GM18867 (cell line): Measurements from ENCODE around the gene NACC2.

Experiments used
- ATAC-seq: cut with Tn5 transposase; IDR thresholded peaks from one replicate; pipeline ENCODE4 v1.9.1; 2021; ENCODE audit warnings: mild to moderate bottlenecking, moderate library complexity; ENCODE audit not compliant: unreplicated experiment

Gene NACC2

GRCh38 chr9:136095070-136096058, at the start of gene NACC2:
Gene NACC2 (minus strand): TSS chr9:136095289. CDS start chr9:136050521, 44,768 bp downstream.
- ATAC-seq = no peak

GRCh38 chr9:136144450-136144849, 49.4 kb upstream of the NACC2 start:
- no peak for ATAC-seq

DNA sequence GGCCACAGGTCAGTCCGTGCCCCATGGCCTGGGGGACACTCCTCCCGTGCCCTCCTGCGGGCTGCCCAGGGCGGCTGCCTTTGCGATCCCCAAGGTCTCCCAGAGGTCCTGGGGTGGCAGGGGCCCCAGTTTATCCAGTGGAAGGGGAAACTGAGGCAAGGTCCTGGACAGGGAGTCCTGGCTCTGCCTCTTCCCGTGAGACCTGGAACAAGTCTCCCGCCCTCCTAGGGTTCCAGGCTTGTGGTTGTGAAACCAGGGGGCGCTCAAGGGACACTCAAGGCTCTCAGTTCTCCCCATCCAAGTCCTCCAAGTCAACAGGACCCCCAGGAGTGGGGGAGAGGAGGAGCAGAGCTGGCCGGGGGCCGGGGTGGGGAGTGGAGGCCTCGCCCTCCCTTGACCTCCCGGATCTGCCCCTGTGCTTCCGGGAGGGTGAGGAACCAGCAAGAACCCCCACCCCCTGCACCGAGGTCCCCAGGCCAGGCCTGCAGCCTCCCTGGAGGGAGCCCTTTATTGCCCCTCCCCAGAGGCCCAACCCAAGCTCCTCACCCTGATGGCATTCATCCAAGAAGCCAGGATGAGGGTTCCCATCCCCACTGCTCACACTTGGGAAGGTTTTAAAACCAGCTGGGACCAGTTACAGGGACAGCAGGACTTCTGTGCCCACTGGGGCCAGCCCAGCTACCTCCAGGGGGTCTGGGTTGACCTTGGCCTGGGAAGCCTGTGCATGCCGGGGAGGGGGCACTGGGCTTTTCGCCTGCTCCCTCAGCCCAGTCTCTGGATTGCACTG, 48.3 kb upstream of the NACC2 start:
- no peak for ATAC-seq

DNA sequence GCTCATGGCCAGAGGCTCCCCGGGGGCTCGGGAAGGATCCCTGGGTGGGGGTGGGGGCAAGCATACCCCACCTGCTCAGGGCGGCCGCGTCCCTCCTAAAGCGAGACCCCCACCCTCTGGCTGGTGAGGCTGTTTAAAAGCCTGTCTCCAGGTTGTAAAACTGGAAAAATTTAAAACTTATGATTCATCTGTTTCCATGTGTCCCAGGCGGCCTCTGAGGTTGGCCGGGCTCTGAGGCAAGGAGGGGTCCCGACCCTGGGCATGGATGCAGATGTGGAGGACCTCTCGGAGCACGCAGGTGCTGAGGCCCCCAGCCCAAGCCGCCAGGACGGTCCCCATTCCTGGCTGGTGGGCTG, 47.7 kb upstream of the NACC2 start:
- ATAC-seq = no peak

DNA sequence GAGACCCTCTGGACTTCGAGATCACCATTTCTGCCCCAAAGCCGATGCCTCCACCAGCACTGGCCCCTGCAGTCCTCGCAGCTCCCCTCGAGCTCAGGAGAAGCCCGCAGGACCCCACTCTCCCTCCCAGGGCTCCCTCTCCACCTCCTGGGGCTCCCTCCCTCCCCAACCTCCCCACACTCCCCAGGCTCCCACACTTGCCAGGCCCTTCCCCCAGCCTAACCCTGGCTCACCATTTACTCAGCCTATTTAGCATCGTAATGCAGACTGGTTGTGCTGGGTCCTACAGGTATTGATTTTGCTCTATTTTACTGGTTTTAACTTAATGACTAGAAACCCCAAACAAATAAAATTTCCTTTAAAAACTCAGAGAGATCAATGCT, 47.3 kb upstream of the NACC2 start:
- no peak for ATAC-seq

DNA sequence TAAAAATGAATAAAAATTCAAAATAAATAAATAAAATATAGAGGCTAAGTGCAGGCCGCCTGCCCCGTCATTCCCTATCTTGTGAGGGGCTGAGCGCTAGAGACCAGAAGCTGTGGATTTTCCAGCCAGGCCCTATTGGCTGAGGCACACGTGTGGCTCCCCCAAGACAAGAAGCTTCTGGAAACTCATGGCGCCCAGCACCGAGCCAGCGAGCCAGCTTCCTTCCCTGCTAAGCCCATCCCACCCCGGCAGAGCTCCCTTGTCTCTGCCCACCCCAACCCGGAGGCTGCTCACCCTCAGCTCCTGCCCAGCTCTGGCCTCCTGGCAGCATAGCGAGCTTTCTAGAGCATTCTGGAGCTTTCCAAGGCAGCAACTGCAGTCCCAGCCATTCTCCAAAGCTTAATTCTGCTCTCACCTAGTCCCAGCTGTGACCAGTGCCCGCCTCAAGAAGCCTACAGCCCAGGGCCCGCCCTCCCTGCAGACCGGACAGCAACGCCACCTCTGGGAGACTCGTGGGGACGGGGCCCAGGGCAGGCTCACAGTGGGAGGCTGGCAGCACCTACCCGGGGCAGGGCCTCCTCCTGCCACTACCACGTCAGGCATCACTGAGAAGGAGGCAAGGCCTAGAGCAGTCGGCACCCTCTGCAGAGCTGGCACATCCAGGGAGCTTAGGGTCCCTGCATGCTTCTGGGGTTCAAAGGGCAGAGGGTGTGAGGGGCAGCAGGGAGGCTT, 46.8 kb upstream of the NACC2 start:
- ATAC-seq = no peak

DNA sequence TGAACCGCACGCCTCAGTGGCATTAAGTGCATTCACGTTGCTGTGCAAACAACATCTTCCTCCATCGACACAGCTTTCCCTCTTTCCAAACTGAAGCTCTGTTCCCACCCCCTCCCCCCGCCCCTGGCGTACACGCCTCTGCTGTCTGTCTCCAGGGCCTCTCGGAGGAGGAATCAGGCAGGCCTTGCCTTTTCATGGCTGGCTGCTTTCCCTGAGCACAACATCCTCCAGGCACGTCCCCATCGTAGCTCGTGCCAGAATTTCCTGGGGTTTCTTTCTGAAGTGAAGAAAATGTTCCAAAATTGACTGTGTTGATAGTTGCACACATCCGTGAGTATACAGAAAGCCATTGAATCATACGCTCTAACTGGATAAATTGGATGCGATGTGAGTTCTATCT, 45.9 kb upstream of the NACC2 start:
- no peak for ATAC-seq

DNA sequence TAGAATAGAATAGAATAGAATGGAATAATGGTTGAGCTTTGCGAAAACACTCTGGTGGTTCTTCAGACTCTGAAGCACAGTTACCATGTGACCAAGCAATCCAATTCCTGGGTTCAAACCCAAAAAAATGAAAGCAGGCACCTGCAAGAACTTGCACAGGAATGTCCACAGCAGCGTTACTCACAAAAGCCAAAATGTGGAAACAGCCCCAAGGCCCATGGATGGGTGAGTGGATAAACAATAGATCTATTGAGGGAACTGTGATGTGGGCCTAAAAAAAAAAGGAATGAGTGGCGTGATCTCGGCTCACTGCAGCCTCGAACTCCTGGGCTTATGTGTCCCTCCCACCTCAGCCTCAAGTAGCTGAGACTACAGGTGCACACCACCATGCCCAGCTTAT, 45.0 kb upstream of the NACC2 start:
- ATAC-seq = no peak

DNA sequence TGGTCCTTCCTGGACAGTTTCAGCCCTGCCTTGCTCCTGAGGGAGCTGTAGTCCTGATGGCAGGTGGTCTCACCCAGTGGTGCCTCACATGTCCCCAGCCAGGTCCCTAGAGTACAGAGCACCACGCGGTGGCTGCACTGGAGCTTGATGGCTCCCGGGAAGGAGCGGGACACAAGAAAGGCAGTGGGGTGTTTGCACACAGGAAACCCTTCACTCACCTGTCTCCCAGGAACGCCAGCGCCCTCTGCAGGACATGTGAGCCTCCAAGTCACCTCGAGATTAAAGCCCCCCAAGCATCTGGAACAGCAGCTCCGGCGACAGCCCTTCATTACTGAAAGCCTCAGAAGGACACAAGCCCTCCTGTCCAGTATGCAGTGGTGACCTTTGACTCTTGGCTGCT, 43.5 kb upstream of the NACC2 start:
- ATAC-seq = no peak

- ATAC-seq = no peak
Measured at GRCh38 chr9:136137321-136138265, 42.5 kb upstream of the NACC2 start.

GRCh38 chr9:136136127-136136925, 41.2 kb upstream of the NACC2 start:
- no peak for ATAC-seq

- no peak for ATAC-seq
Measured at GRCh38 chr9:136135326-136136126, 40.4 kb upstream of the NACC2 start.

GRCh38 chr9:136133959-136134484, 38.9 kb upstream of the NACC2 start:
- no peak for ATAC-seq

GRCh38 chr9:136133191-136133958, 38.3 kb upstream of the NACC2 start:
- ATAC-seq = no peak

- no peak for ATAC-seq
Measured at GRCh38 chr9:136132512-136133050, 37.5 kb upstream of the NACC2 start.

DNA sequence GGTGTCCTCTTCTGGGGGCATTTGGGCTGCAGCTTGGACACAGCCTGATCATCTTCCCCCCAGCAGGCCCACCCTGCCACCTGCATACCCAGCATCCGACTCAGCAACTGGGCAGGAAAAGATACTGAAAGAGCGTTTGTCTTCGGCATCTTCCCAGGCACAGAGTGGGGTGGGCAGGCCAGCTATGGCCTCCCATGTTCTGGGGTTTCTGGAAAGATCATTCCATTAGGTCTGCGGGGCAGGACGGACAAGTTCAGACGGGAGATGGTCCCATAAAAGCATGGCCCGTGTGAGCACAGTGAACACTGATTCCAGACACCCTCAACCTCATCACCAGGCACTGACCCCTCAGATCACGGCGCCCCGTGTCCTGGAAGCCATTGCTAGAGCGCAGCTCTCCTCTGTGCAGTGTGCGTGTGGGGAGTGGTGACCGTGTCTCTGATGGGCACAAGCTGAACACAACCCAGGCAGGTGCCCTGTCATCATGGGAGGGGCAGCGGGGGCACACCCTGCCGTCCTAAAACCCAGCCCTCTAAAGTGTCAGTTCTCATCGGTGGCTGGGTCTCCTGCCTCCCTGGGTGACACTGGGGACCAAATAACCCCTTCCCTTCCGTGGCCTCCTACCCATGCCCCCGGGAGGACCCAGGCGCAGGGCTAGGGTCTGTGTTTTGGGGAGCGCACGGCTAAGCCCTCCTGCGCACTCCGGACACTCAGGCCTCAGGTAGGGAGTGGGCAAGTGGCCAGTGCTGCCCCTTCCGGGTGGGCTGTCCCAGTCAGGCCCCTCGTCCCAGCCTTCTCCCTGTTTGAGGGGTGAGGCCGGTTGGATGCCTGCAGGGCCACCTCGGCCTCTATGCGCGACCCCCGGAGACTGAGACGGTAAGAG, 36.8 kb upstream of the NACC2 start:
- no peak for ATAC-seq
